ENCODE results near the gene EIF3CL. TPM values are rescaled to one million over a fixed set of nuclear protein-coding genes. Genes with fewer than 3 reads are reported as not detected.
"Not testable (repeated sequence)": the region's sequence is repeated elsewhere in the genome, so short reads cannot be mapped to it uniquely, and the experiment has no call there.

EIF3CL gene
- total and polyA plus RNA-seq, 2 of the 8 experiments (the other 6 are each of a cell fraction or from before 2014, with no cell fraction given): 210 TPM; not detected in 1

- H3K4me3 ChIP-seq (ENCODE audit: extremely low read depth in 1 of 4, insufficient read depth in 2 of 4, low read depth in 3 of 4, low read length in 4 of 4); H3K9me3 ChIP-seq (ENCODE audit: insufficient read depth in 2 of 2, low read depth in 1 of 2, low read length in 1 of 2); H2BK20ac ChIP-seq (ENCODE audit: low read length); H3K79me1 ChIP-seq (ENCODE audit: low read depth, low read length); H4K5ac ChIP-seq (ENCODE audit: insufficient read length, low read depth, low read length); H3K23me2 ChIP-seq (ENCODE audit: low read depth, low read length); CTCF ChIA-PET (ENCODE audit: partially characterized antibody); H4K8ac ChIP-seq (ENCODE audit: extremely low read depth, insufficient read depth, low read length); H3K56ac ChIP-seq (replicated peaks; ENCODE audit: insufficient read length, low read depth, low read length); H4K91ac ChIP-seq (replicated peaks; ENCODE audit: insufficient read length, low read length); H3K27me3 ChIP-seq (replicated peaks in 1 of 4; ENCODE audit: control insufficient read depth in 3 of 4, extremely low read depth in 1 of 4, insufficient read depth in 3 of 4, low read length in 3 of 4); H2BK12ac ChIP-seq (ENCODE audit: low read depth, low read length); H2BK5ac ChIP-seq (ENCODE audit: low read depth, low read length); H3K4ac ChIP-seq (replicated peaks; ENCODE audit: insufficient read length, low read depth, low read length); H2AFZ ChIP-seq (ENCODE audit: low read length); POLR2A ChIA-PET (ENCODE audit: partially characterized antibody); H3K9ac ChIP-seq (replicated peaks in 1 of 4; ENCODE audit: extremely low read depth in 1 of 4, low read depth in 3 of 4, low read length in 3 of 4); H4K20me1 ChIP-seq (replicated peaks in 1 of 2; ENCODE audit: control insufficient read depth in 1 of 2, insufficient read depth in 2 of 2, low read length in 2 of 2); FAIRE-seq; H3K14ac ChIP-seq (ENCODE audit: insufficient read length); H3K23ac ChIP-seq (ENCODE audit: insufficient read length); H3K79me2 ChIP-seq (ENCODE audit: control insufficient read depth in 1 of 2, insufficient read depth in 2 of 2, low read length in 2 of 2); H3K36me3 ChIP-seq (ENCODE audit: control insufficient read depth in 2 of 4, insufficient read depth in 4 of 4, low read length in 3 of 4); H2BK15ac ChIP-seq (ENCODE audit: low read length); H3K18ac ChIP-seq (ENCODE audit: extremely low read depth, low read length); H2AK5ac ChIP-seq (ENCODE audit: low read depth, low read length); H3K4me2 ChIP-seq (ENCODE audit: insufficient read depth in 1 of 2, low read depth in 2 of 2, low read length in 2 of 2); DNase-seq (ENCODE audit: low read depth in 1 of 2, low spot score in 2 of 2); H3K4me1 ChIP-seq (replicated peaks in 1 of 4; ENCODE audit: control insufficient read depth in 3 of 4, insufficient read depth in 4 of 4, low read length in 3 of 4); H2BK120ac ChIP-seq (replicated peaks; ENCODE audit: low read depth, low read length); H3K27ac ChIP-seq (ENCODE audit: low read depth, low read length): not testable (repeated sequence)
- 92% methylated on average over 4 of the region's 6 CpGs; no CpG with 5 or more reads in 1 of the 2 experiments for WGBS, 2 experiments (ENCODE audit: extremely low coverage in 1 of 2, insufficient coverage in 1 of 2, insufficient read length in 1 of 2, insufficient replicate concordance in 2 of 2, low coverage in 1 of 2, low lambda C conversion rate in 2 of 2, missing lambda C conversion rate in 1 of 2)
Measured at GRCh38 chr16:28338230-28338629, 65.4 kb downstream of the EIF3CL start.

DNA sequence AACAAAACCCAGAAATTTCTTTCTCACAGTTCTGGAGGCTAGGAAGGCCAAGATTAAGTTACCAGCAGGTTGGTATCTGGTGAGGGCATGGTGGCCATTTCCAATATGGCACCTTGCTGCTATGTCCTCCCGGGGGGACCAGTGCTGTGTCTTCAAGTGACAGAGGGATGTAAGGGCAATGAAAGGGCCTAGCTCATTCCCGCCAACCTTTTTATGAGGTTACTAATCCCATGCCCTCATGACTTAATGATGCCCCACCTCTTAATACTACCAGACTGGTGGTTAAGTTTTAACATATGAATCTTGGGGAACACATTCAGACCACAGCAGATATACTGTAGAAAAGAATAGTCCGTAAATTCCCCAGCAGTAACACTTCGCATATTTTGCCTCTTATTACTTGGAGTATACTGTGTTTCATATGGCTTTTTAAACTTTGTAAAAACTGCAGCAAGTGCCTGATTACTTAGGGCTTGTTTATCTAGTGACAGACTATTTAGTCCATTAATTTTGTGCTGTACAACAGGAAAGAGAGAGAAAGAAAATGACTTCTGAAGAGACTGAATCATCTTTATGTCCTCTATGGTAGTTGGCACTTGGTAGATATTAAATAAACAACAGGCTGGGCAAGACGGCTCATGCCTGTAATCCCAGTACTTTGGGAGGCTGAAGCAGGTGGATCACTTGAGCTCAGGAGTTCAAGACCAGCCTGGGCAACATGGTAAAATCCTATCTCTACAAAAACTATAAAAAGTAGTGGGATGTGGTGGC, 66.5 kb downstream of the EIF3CL start:
- not testable (repeated sequence) for FAIRE-seq

More for the DNA sequence above, 66.5 kb downstream of the EIF3CL start:
- H3K14ac ChIP-seq (ENCODE audit: insufficient read length); H2BK12ac ChIP-seq (ENCODE audit: low read depth, low read length); H3K23ac ChIP-seq (ENCODE audit: insufficient read length); H3K27me3 ChIP-seq (replicated peaks in 1 of 4; ENCODE audit: control insufficient read depth in 3 of 4, extremely low read depth in 1 of 4, insufficient read depth in 3 of 4, low read length in 3 of 4); H3K36me3 ChIP-seq (ENCODE audit: control insufficient read depth in 2 of 4, insufficient read depth in 4 of 4, low read length in 3 of 4); H3K56ac ChIP-seq (replicated peaks; ENCODE audit: insufficient read length, low read depth, low read length); H4K8ac ChIP-seq (ENCODE audit: extremely low read depth, insufficient read depth, low read length); H2BK120ac ChIP-seq (replicated peaks; ENCODE audit: low read depth, low read length); H3K79me2 ChIP-seq (ENCODE audit: control insufficient read depth in 1 of 2, insufficient read depth in 2 of 2, low read length in 2 of 2); H2BK20ac ChIP-seq (ENCODE audit: low read length); H3K4me3 ChIP-seq (ENCODE audit: extremely low read depth in 1 of 4, insufficient read depth in 2 of 4, low read depth in 3 of 4, low read length in 4 of 4); H3K4me2 ChIP-seq (ENCODE audit: insufficient read depth in 1 of 2, low read depth in 2 of 2, low read length in 2 of 2); CTCF ChIA-PET (ENCODE audit: partially characterized antibody); POLR2A ChIA-PET (ENCODE audit: partially characterized antibody); H2BK15ac ChIP-seq (ENCODE audit: low read length); H3K9ac ChIP-seq (replicated peaks in 1 of 4; ENCODE audit: extremely low read depth in 1 of 4, low read depth in 3 of 4, low read length in 3 of 4); H3K27ac ChIP-seq (ENCODE audit: low read depth, low read length); H2AFZ ChIP-seq (ENCODE audit: low read length); H4K91ac ChIP-seq (replicated peaks; ENCODE audit: insufficient read length, low read length); H4K20me1 ChIP-seq (replicated peaks in 1 of 2; ENCODE audit: control insufficient read depth in 1 of 2, insufficient read depth in 2 of 2, low read length in 2 of 2); H4K5ac ChIP-seq (ENCODE audit: insufficient read length, low read depth, low read length); H3K79me1 ChIP-seq (ENCODE audit: low read depth, low read length); DNase-seq (ENCODE audit: low read depth in 1 of 2, low spot score in 2 of 2); H3K9me3 ChIP-seq (ENCODE audit: insufficient read depth in 2 of 2, low read depth in 1 of 2, low read length in 1 of 2); H3K18ac ChIP-seq (ENCODE audit: extremely low read depth, low read length); H3K23me2 ChIP-seq (ENCODE audit: low read depth, low read length); H2AK5ac ChIP-seq (ENCODE audit: low read depth, low read length); H3K4ac ChIP-seq (replicated peaks; ENCODE audit: insufficient read length, low read depth, low read length); H3K4me1 ChIP-seq (replicated peaks in 1 of 4; ENCODE audit: control insufficient read depth in 3 of 4, insufficient read depth in 4 of 4, low read length in 3 of 4); H2BK5ac ChIP-seq (ENCODE audit: low read depth, low read length): not testable (repeated sequence)
- 97% methylated on average over 4 of the region's 5 CpGs; no CpG with 5 or more reads in 1 of the 2 experiments for WGBS, 2 experiments (ENCODE audit: extremely low coverage in 1 of 2, insufficient coverage in 1 of 2, insufficient read length in 1 of 2, insufficient replicate concordance in 2 of 2, low coverage in 1 of 2, low lambda C conversion rate in 2 of 2, missing lambda C conversion rate in 1 of 2)
